HG03097 (cell line): Measurements from ENCODE around the gene LRFN5.
"Not testable (repeated sequence)": the region's sequence is repeated elsewhere in the genome, so short reads cannot be mapped to it uniquely, and the experiment has no call there.

ENCODE experiments used
- ATAC-seq: cut with Tn5 transposase; IDR thresholded peaks from one replicate; pipeline ENCODE4 v1.9.1; 2021; ENCODE audit not compliant: unreplicated experiment, low FRiP score

LRFN5 gene

GRCh38 chr14:41606532-41607303 lies at the start of gene LRFN5:
Gene LRFN5 (plus strand): TSS chr14:41606876.
- no peak for ATAC-seq

GRCh38 chr14:41558490-41558889 lies 48.2 kb upstream of the LRFN5 start:
- no peak for ATAC-seq

GRCh38 chr14:41566864-41567263 lies 39.8 kb upstream of the LRFN5 start:
- not testable (repeated sequence) for ATAC-seq

- no peak for ATAC-seq
These were observed 37.7 kb upstream of the LRFN5 start for GRCh38 chr14:41568979-41569378.

- no peak for ATAC-seq
These were observed 36.1 kb upstream of the LRFN5 start for GRCh38 chr14:41570415-41571155.

GRCh38 chr14:41586237-41586636 lies 20.4 kb upstream of the LRFN5 start:
- ATAC-seq = no peak

- no peak for ATAC-seq
These were observed 9.0 kb upstream of the LRFN5 start for GRCh38 chr14:41597647-41598046.

- ATAC-seq = not testable (repeated sequence)
These were observed 6.8 kb upstream of the LRFN5 start for GRCh38 chr14:41599805-41600385.

GRCh38 chr14:41604721-41605531 lies 1.8 kb upstream of the LRFN5 start:
- ATAC-seq = no peak

GRCh38 chr14:41605550-41606281 lies 960 bp upstream of the LRFN5 start:
- ATAC-seq = no peak

- ATAC-seq = no peak
These were observed 469 bp upstream of the LRFN5 start for GRCh38 chr14:41606282-41606531.

- ATAC-seq = no peak
These were observed 664 bp downstream of the LRFN5 start for GRCh38 chr14:41607304-41607775.

GRCh38 chr14:41607966-41608663 lies 1.4 kb downstream of the LRFN5 start:
- ATAC-seq = no peak

- no peak for ATAC-seq
These were observed 2.2 kb downstream of the LRFN5 start for GRCh38 chr14:41608681-41609390.

- ATAC-seq = no peak
These were observed 3.1 kb downstream of the LRFN5 start for GRCh38 chr14:41609704-41610183.

- ATAC-seq = no peak
These were observed 8.4 kb downstream of the LRFN5 start for GRCh38 chr14:41615011-41615595.

- no peak for ATAC-seq
These were observed 17.1 kb downstream of the LRFN5 start for GRCh38 chr14:41623736-41624135.

GRCh38 chr14:41629876-41630275 lies 23.2 kb downstream of the LRFN5 start:
- ATAC-seq = no peak

GRCh38 chr14:41634286-41634685 lies 27.6 kb downstream of the LRFN5 start:
- no peak for ATAC-seq
